HG02885 (cell line): ENCODE measurements around the gene IGF2.

Experiments used
- ATAC-seq: cut with Tn5 transposase; IDR thresholded peaks from one replicate; pipeline ENCODE4 v1.9.1; 2021; ENCODE audit warnings: mild to moderate bottlenecking; ENCODE audit not compliant: unreplicated experiment, poor library complexity

The IGF2 gene

GRCh38 chr11:2171591-2172003 is 32.4 kb upstream of the IGF2 start, which contains the start of gene TH:
Gene TH, minus strand, starts transcription at chr11:2171815. Its CDS starts 29 bp downstream, at chr11:2171786.
- no peak for ATAC-seq

GRCh38 chr11:2169626-2170570 is 30.7 kb upstream of the IGF2 start:
- no peak for ATAC-seq

- no peak for ATAC-seq
These were observed 29.8 kb upstream of the IGF2 start for GRCh38 chr11:2169005-2169378.

GRCh38 chr11:2168286-2169004 is 29.3 kb upstream of the IGF2 start:
- ATAC-seq = no peak

- no peak for ATAC-seq
These were observed 28.2 kb upstream of the IGF2 start for GRCh38 chr11:2167141-2168045.

- ATAC-seq = no peak
These were observed 27.1 kb upstream of the IGF2 start for GRCh38 chr11:2166091-2166851.

- ATAC-seq = no peak
These were observed 26.4 kb upstream of the IGF2 start for GRCh38 chr11:2165571-2165970.

GRCh38 chr11:2164861-2165555 is 25.8 kb upstream of the IGF2 start:
- no peak for ATAC-seq

GRCh38 chr11:2164081-2164480 is 24.9 kb upstream of the IGF2 start:
- no peak for ATAC-seq

GRCh38 chr11:2163428-2163978 is 24.3 kb upstream of the IGF2 start:
- no peak for ATAC-seq

- ATAC-seq = no peak
These were observed 21.6 kb upstream of the IGF2 start, which contains the start of gene INS for GRCh38 chr11:2160736-2161259. Gene INS, minus strand, starts transcription at chr11:2161209. Its CDS starts 238 bp downstream, at chr11:2160971.

GRCh38 chr11:2159536-2160413 is 20.6 kb upstream of the IGF2 start:
- ATAC-seq = no peak

GRCh38 chr11:2158966-2159365 is 19.8 kb upstream of the IGF2 start:
- no peak for ATAC-seq

GRCh38 chr11:2158296-2158737 is 19.1 kb upstream of the IGF2 start:
- ATAC-seq = no peak

- no peak for ATAC-seq
These were observed 18.3 kb upstream of the IGF2 start for GRCh38 chr11:2157294-2158040.

- no peak for ATAC-seq
These were observed 17.4 kb upstream of the IGF2 start for GRCh38 chr11:2156416-2157182.
